ENCODE measurements around the gene ZSCAN10.

GRCh38 chr16:3087243-3088235 is 11.6 kb downstream of the ZSCAN10 start:
- TF ChIP-seq POLR2AphosphoS5 (IDR thresholded peaks at IDR 0.05), result no peak
- TF ChIP-seq, protein P1, sequence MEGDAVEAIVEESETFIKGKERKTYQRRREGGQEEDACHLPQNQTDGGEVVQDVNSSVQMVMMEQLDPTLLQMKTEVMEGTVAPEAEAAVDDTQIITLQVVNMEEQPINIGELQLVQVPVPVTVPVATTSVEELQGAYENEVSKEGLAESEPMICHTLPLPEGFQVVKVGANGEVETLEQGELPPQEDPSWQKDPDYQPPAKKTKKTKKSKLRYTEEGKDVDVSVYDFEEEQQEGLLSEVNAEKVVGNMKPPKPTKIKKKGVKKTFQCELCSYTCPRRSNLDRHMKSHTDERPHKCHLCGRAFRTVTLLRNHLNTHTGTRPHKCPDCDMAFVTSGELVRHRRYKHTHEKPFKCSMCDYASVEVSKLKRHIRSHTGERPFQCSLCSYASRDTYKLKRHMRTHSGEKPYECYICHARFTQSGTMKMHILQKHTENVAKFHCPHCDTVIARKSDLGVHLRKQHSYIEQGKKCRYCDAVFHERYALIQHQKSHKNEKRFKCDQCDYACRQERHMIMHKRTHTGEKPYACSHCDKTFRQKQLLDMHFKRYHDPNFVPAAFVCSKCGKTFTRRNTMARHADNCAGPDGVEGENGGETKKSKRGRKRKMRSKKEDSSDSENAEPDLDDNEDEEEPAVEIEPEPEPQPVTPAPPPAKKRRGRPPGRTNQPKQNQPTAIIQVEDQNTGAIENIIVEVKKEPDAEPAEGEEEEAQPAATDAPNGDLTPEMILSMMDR (IDR thresholded peaks at IDR 0.05), result no peak

Data from sigmoid colon (tissue), 4 donors.